Body of pancreas (tissue), 4 donors: ENCODE results near the gene RNASEH2C. TPM values are rescaled to one million over a fixed set of nuclear protein-coding genes. Genes with fewer than 3 reads are reported as not detected.

Experiments used
- ATAC-seq: fragments of 150-250 bp; one replicate; pipeline ENCODE4 v1.9.1; 2016
- DNase-seq, 4 donors: peaks; one replicate each; pipeline ENCODE4 v3.0.0-alpha.2; 2019
- H3K27ac ChIP-seq, 4 donors: fragments of 200-600 bp; sonication (generic); 1 replicate in 3 of 4; 2 replicates in 1 of 4; pipeline versions ENCODE4 v1.5.1 to v1.6.1; 2016 to 2019; ENCODE audit warnings: mild to moderate bottlenecking in 1 of 4, mixed read lengths in 1 of 4, moderate library complexity in 1 of 4
- H3K27me3 ChIP-seq, 2 donors: fragments of 200-600 bp; sonication (generic); one replicate each; pipeline ENCODE4 v1.6.0; 2016; ENCODE audit warnings: mild to moderate bottlenecking in 1 of 2
- H3K36me3 ChIP-seq, 2 donors: fragments of 200-600 bp; sonication (generic); replicated peaks in 1 of 2; 2 replicates each; pipeline ENCODE4 v1.5.1; 2016; ENCODE audit warnings: low read depth in 2 of 2; ENCODE audit not compliant: insufficient read depth in 1 of 2
- H3K4me1 ChIP-seq: fragments of 200-600 bp; sonication (generic); one replicate; pipeline ENCODE4 v1.6.0; 2016
- H3K4me3 ChIP-seq, 2 donors: fragments of 200-600 bp; sonication (generic); 1 replicate in 1 of 2; 2 replicates in 1 of 2; pipeline ENCODE4 v1.5.1; 2016 to 2019
- H3K9me3 ChIP-seq, 3 donors: fragments of 200-600 bp; sonication (generic); 1 replicate in 2 of 3; 2 replicates in 1 of 3; pipeline ENCODE4 v1.5.1; 2016
- CTCF ChIP-seq, 7 experiments: fragments of 450-650 bp in 4 of 7; fragments of 200-600 bp in 3 of 7; sonication (generic) in 3 of 7; IDR thresholded peaks; one replicate each; pipeline ENCODE4 v1.5.1; 2016 to 2019; ENCODE audit warnings: antibody characterized with exemption in 7 of 7
- POLR2A ChIP-seq, 3 donors: fragments of 450-650 bp; IDR thresholded peaks; one replicate each; pipeline ENCODE4 v1.6.1; 2016; ENCODE audit warnings: antibody characterized with exemption in 3 of 3, mild to moderate bottlenecking in 2 of 3
- WGBS, 2 donors: methylation state at CpG; one replicate each; pipeline ENCODE4 v1.1.5; 2017; 5-methylcytosine and 5-hydroxymethylcytosine counted together
- intact Hi-C: fragments of 100-400 bp; cut with DNase I; formaldehyde crosslinking; loops from one replicate; pipeline ENCODE4 v1.15.1; 2023
- total RNA-seq, 2 donors: library from RNA; depleted of rRNA; stranded (reverse); fragments of >200 nt; gene quantifications; one replicate each; pipeline ENCODE4 v1.1.0, GENCODE V29; 2016

Gene RNASEH2C
- total RNA-seq, 2 donors from 2014 or later = 45.4 to 112 TPM

- H3K4me3 ChIP-seq = no peak overlapping the region
- H3K4me1 ChIP-seq = no peaks in the 10 kb centered on the region
- no peak for DNase-seq
- H3K27ac ChIP-seq = no peak overlapping the region
- no peaks in the 10 kb centered on the region for H3K9me3 ChIP-seq
- no peaks in the 10 kb centered on the region for H3K27me3 ChIP-seq
- intact Hi-C loops = no loop called here
- TF ChIP-seq CTCF (IDR thresholded peaks at IDR 0.05) (no peak), POLR2A (IDR thresholded peaks at IDR 0.05) (no peak)
- 82 to 97% methylated on average over 9 to 15 of the region's 15 CpGs for WGBS, 2 donors
- no peaks in the 10 kb centered on the region for H3K36me3 ChIP-seq
- no peak for ATAC-seq
Observed at GRCh38 chr11:65727865-65728264, 7.3 kb upstream of the RNASEH2C start.

- intact Hi-C loops = no loop called here
- 25 to 58% methylated on average over 4 to 6 of the region's 6 CpGs for WGBS, 2 donors
- TF ChIP-seq CTCF (IDR thresholded peaks at IDR 0.05) (peak in 1 of 7 experiments; percentile 26), POLR2A (IDR thresholded peaks at IDR 0.05) (no peak)
- H3K4me3 ChIP-seq = no peak overlapping the region
- H3K9me3 ChIP-seq = no peaks in the 10 kb centered on the region
- H3K27me3 ChIP-seq = no peaks in the 10 kb centered on the region
- no peaks in the 10 kb centered on the region for H3K36me3 ChIP-seq
- no peak for ATAC-seq
- no peak overlapping the region for H3K27ac ChIP-seq
- no peaks in the 10 kb centered on the region for H3K4me1 ChIP-seq
- no peak for DNase-seq
Observed at GRCh38 chr11:65726660-65727059, 6.1 kb upstream of the RNASEH2C start.

- DNase-seq (no peak), ATAC-seq (no peak)
- Histone ChIP-seq H3K9me3 (no peaks in the 10 kb centered on the region), H3K4me3 (no peak overlapping the region), H3K27me3 (no peaks in the 10 kb centered on the region), H3K27ac (no peak overlapping the region), H3K4me1 (peaks cover 22% of the 10 kb centered on the region), H3K36me3 (peaks cover 0 to 6% of the 10 kb centered on the region in 2 donors)
- intact Hi-C loops = no loop called here
- WGBS, 2 donors = 70 to 71% methylated on average over 1 of the region's 1 CpG
- TF ChIP-seq POLR2A (IDR thresholded peaks at IDR 0.05) = no peak
Observed at GRCh38 chr11:65722261-65722660, 1.7 kb upstream of the RNASEH2C start.

- ATAC-seq (no peak), DNase-seq (no peak)
- Histone ChIP-seq H3K27me3 (no peaks in the 10 kb centered on the region), H3K36me3 (peaks cover 0 to 22% of the 10 kb centered on the region in 2 donors), H3K4me3 (peak overlapping the region; percentile 69 to 82), H3K9me3 (no peaks in the 10 kb centered on the region), H3K4me1 (peaks cover 22% of the 10 kb centered on the region), H3K27ac (peak overlapping the region; percentile 69 to 90 (median 73))
- 7 to 8% methylated on average over 12 to 17 of the region's 17 CpGs for WGBS, 2 donors
- TF ChIP-seq CTCF (IDR thresholded peaks at IDR 0.05) = no peak
- no peak for TF ChIP-seq POLR2A (IDR thresholded peaks at IDR 0.05)
- intact Hi-C loops = loop anchor here (5.0 kb wide), 1 partner anchor 102 kb away; no protein-coding TSS in a partner anchor
Observed at GRCh38 chr11:65719871-65720210, 757 bp downstream of the RNASEH2C start.

- peak overlapping the region in 1 of 4 donors; percentile 7 for H3K27ac ChIP-seq
- ATAC-seq = peak; percentile 61
- DNase-seq = peak; percentile 75 to 87 (median 80)
- intact Hi-C loops = loop anchor here (5.0 kb wide), 1 partner anchor 103 kb away; no protein-coding TSS in a partner anchor
- no peaks in the 10 kb centered on the region for H3K27me3 ChIP-seq
- TF ChIP-seq POLR2A (IDR thresholded peaks at IDR 0.05) (no peak), CTCF (IDR thresholded peaks at IDR 0.05) (no peak)
- no peaks in the 10 kb centered on the region for H3K9me3 ChIP-seq
- H3K4me1 ChIP-seq = peaks cover 22% of the 10 kb centered on the region
- H3K36me3 ChIP-seq = peaks cover 0 to 30% of the 10 kb centered on the region in 2 donors
- 42 to 44% methylated on average over 4 to 10 of the region's 10 CpGs for WGBS, 2 donors
- H3K4me3 ChIP-seq = no peak overlapping the region
Observed at GRCh38 chr11:65718964-65719492, 1.6 kb downstream of the RNASEH2C start.
